Measurements from ENCODE around the gene JAKMIP3.

Gene JAKMIP3

GRCh38 chr10:132103116-132103910 is 37.6 kb downstream of the JAKMIP3 start:
- no peak for FAIRE-seq

GRCh38 chr10:132104062-132104461 is 38.3 kb downstream of the JAKMIP3 start:
- DNase-seq (ENCODE audit: insufficient read length, low spot score), result no peak

More at GRCh38 chr10:132103116-132103910, 37.6 kb downstream of the JAKMIP3 start:
- DNase-seq (ENCODE audit: insufficient read length, low spot score), result no peak
- no peak for TF ChIP-seq CTCF (IDR thresholded peaks at IDR 0.05; ENCODE audit: insufficient read depth, missing control alignments)

GRCh38 chr10:132104471-132105301 is 38.9 kb downstream of the JAKMIP3 start:
- FAIRE-seq, result no peak
- DNase-seq (ENCODE audit: insufficient read length, low spot score), result no peak

More at GRCh38 chr10:132104062-132104461, 38.3 kb downstream of the JAKMIP3 start:
- no peak for FAIRE-seq
- no peak for TF ChIP-seq CTCF (IDR thresholded peaks at IDR 0.05; ENCODE audit: insufficient read depth, missing control alignments)

GRCh38 chr10:132105302-132105995 is 39.7 kb downstream of the JAKMIP3 start:
- FAIRE-seq, result no peak
- no peak for TF ChIP-seq CTCF (IDR thresholded peaks at IDR 0.05; ENCODE audit: insufficient read depth, missing control alignments)
- DNase-seq (ENCODE audit: insufficient read length, low spot score), result no peak

More at GRCh38 chr10:132104471-132105301, 38.9 kb downstream of the JAKMIP3 start:
- no peak for TF ChIP-seq CTCF (IDR thresholded peaks at IDR 0.05; ENCODE audit: insufficient read depth, missing control alignments)

- FAIRE-seq (no peak), DNase-seq (ENCODE audit: insufficient read length, low spot score) (no peak)
- TF ChIP-seq CTCF (IDR thresholded peaks at IDR 0.05; ENCODE audit: insufficient read depth, missing control alignments), result no peak
These were observed 40.7 kb downstream of the JAKMIP3 start for GRCh38 chr10:132106431-132106830.

- FAIRE-seq (no peak), DNase-seq (ENCODE audit: insufficient read length, low spot score) (no peak)
- TF ChIP-seq CTCF (IDR thresholded peaks at IDR 0.05; ENCODE audit: insufficient read depth, missing control alignments), result no peak
These were observed 41.6 kb downstream of the JAKMIP3 start for GRCh38 chr10:132107186-132107948.

Data from D721Med (cell line).